T-cell (primary cell): Measurements from ENCODE around the gene BZW2. TPM values are rescaled to one million over a fixed set of nuclear protein-coding genes. Genes with fewer than 3 reads are reported as not detected.
A peak's percentile ranks its signal among the peaks of the same experiment; 100 is the strongest.

ENCODE experiments used
- ATAC-seq, 4 experiments: fragments of 200-7000 bp in 3 of 4; fragments of 150-1000 bp in 1 of 4; cut with Tn5 transposase; replicated peaks in 1 of 4; 1 replicate in 3 of 4; 2 replicates in 1 of 4; pipeline ENCODE4 v1.10.0; 2021; ENCODE audit warnings: moderate library complexity in 3 of 4, mild to moderate bottlenecking in 2 of 4, moderate number of reproducible peaks in 1 of 4
- CTCF ChIA-PET, 2 donors: fragments of 300-600 bp; sonication (Branson Sonifier 250); formaldehyde crosslinking; loops; one replicate each; lab custom pipeline; 2022; ENCODE audit warnings: antibody characterized with exemption in 2 of 2; lab: Charles Lee
- POLR2A ChIA-PET, 2 donors: fragments of 300-600 bp; sonication (Branson Sonifier 250); formaldehyde crosslinking; loops; one replicate each; lab custom pipeline; 2022; ENCODE audit warnings: antibody characterized with exemption in 2 of 2; lab: Charles Lee
- DNase-seq, 35 experiments: peaks; one replicate each; pipeline versions ENCODE4 v3.0.0 to v3.0.0-alpha.2; 2013 to 2023
- H3K27ac ChIP-seq: one replicate; pipeline ENCODE4 v1.5.1; 2013; ENCODE audit warnings: low read length
- H3K27me3 ChIP-seq, 2 experiments: replicated peaks in 1 of 2; 1 replicate in 1 of 2; 2 replicates in 1 of 2; pipeline versions ENCODE4 v1.6.1 to v1.7.0; 2013; ENCODE audit warnings: low read length in 1 of 2, mixed read lengths in 1 of 2; ENCODE audit not compliant: control insufficient read depth in 2 of 2, insufficient read depth in 2 of 2; ENCODE audit errors: extremely low read depth in 1 of 2
- H3K36me3 ChIP-seq, 2 donors: 1 replicate in 1 of 2; 2 replicates in 1 of 2; pipeline versions ENCODE4 v1.6.1 to v1.7.0; 2013; ENCODE audit warnings: low read length in 1 of 2; ENCODE audit not compliant: control insufficient read depth in 2 of 2, insufficient read depth in 1 of 2; ENCODE audit errors: extremely low read depth in 1 of 2
- H3K4me1 ChIP-seq, 2 experiments: 1 replicate in 1 of 2; 2 replicates in 1 of 2; pipeline versions ENCODE4 v1.6.1 to v1.7.0; 2013; ENCODE audit warnings: low read length in 2 of 2, mixed read lengths in 1 of 2; ENCODE audit not compliant: insufficient read depth in 2 of 2, control insufficient read depth in 1 of 2; ENCODE audit errors: extremely low read depth in 1 of 2
- H3K4me3 ChIP-seq, 2 donors: 1 replicate in 1 of 2; 2 replicates in 1 of 2; pipeline versions ENCODE4 v1.5.1 to v1.7.0; 2013; ENCODE audit warnings: mild to moderate bottlenecking in 2 of 2, low read length in 1 of 2, moderate library complexity in 1 of 2; ENCODE audit not compliant: control insufficient read depth in 1 of 2; ENCODE audit errors: extremely low read depth in 1 of 2
- H3K9me3 ChIP-seq: 2 replicates; pipeline ENCODE4 v1.7.0; 2013
- H3K27ac Mint-ChIP-seq, 2 donors: one replicate each; pipeline ENCODE4 v1.8.0; 2020 to 2021; ENCODE audit warnings: mild to moderate bottlenecking in 2 of 2, mixed read lengths in 2 of 2
- H3K27me3 Mint-ChIP-seq, 2 donors: one replicate each; pipeline ENCODE4 v1.8.0; 2021 to 2022; ENCODE audit warnings: mixed read lengths in 2 of 2
- H3K36me3 Mint-ChIP-seq: one replicate; pipeline ENCODE4 v1.8.0; 2021; ENCODE audit warnings: mixed read lengths
- H3K4me1 Mint-ChIP-seq, 3 donors: one replicate each; pipeline ENCODE4 v1.8.0; 2020 to 2022; ENCODE audit warnings: mixed read lengths in 3 of 3, mild to moderate bottlenecking in 1 of 3
- H3K4me3 Mint-ChIP-seq, 3 donors: one replicate each; pipeline ENCODE4 v1.8.0; 2020 to 2022; ENCODE audit warnings: mild to moderate bottlenecking in 3 of 3, mixed read lengths in 3 of 3, moderate library complexity in 3 of 3
- H3K9me3 Mint-ChIP-seq, 3 donors: one replicate each; pipeline ENCODE4 v1.8.0; 2020 to 2022; ENCODE audit warnings: mixed read lengths in 3 of 3
- WGBS: methylation state at CpG from one replicate; pipeline ENCODE4 v1.1.5; 2013; ENCODE audit warnings: missing lambda C conversion rate; ENCODE audit not compliant: insufficient coverage; 5-methylcytosine and 5-hydroxymethylcytosine counted together
- total RNA-seq, 35 experiments: library from RNA in 6 of 35; stranded (reverse) in 6 of 35; fragments of 120-200 nt in 1 of 35; gene quantifications; one replicate each; pipeline versions ENCODE4 v1.2.1 to v1.2.4 and lab custom pipeline; 2013 to 2026

The BZW2 gene
- total RNA-seq, 5 donors from 2014 or later (not counting 1 experiment from before 2014, with no cell fraction given) = 22.1 to 35.1 (median 30.2) TPM

GRCh38 chr7:16727736-16728135 lies 81.8 kb downstream of the BZW2 start:
- Histone ChIP-seq H3K9me3 (no peaks in the 10 kb centered on the region), H3K36me3 (no peaks in the 10 kb centered on the region), H3K4me3 (no peak overlapping the region), H3K27ac (no peak overlapping the region), H3K27me3 (no peaks in the 10 kb centered on the region), H3K4me1 (no peaks in the 10 kb centered on the region)
- H3K27me3 Mint-ChIP-seq = no peaks in the 10 kb centered on the region
- ChIA-PET POLR2A (no interaction called here), CTCF (no interaction called here)
- no peak overlapping the region for H3K27ac Mint-ChIP-seq
- DNase-seq (no peak), ATAC-seq (no peak)
- no peaks in the 10 kb centered on the region for H3K9me3 Mint-ChIP-seq
- H3K4me3 Mint-ChIP-seq = no peak overlapping the region
- H3K4me1 Mint-ChIP-seq = no peaks in the 10 kb centered on the region
- H3K36me3 Mint-ChIP-seq = peaks cover 2% of the 10 kb centered on the region
- WGBS = 92% methylated on average over 2 of the region's 4 CpGs

GRCh38 chr7:16728811-16729210 lies 82.8 kb downstream of the BZW2 start:
- no peak for ATAC-seq
- H3K9me3 ChIP-seq = no peaks in the 10 kb centered on the region
- H3K27ac ChIP-seq = no peak overlapping the region
- no peaks in the 10 kb centered on the region for H3K27me3 ChIP-seq
- H3K4me1 ChIP-seq = no peaks in the 10 kb centered on the region
- H3K36me3 ChIP-seq = no peaks in the 10 kb centered on the region
- Mint-ChIP-seq H3K4me1 (no peaks in the 10 kb centered on the region), H3K27me3 (no peaks in the 10 kb centered on the region), H3K36me3 (no peaks in the 10 kb centered on the region), H3K4me3 (no peak overlapping the region), H3K9me3 (no peaks in the 10 kb centered on the region), H3K27ac (no peak overlapping the region)
- 96% methylated on average over 8 of the region's 10 CpGs for WGBS
- no peak overlapping the region for H3K4me3 ChIP-seq
- DNase-seq = no peak
- ChIA-PET POLR2A (no interaction called here), CTCF (no interaction called here)

- Mint-ChIP-seq H3K27ac (no peak overlapping the region), H3K4me1 (peaks cover 0 to 3% (median 0%) of the 10 kb centered on the region in 3 donors), H3K9me3 (no peaks in the 10 kb centered on the region), H3K4me3 (no peak overlapping the region), H3K36me3 (no peaks in the 10 kb centered on the region), H3K27me3 (no peaks in the 10 kb centered on the region)
- Histone ChIP-seq H3K27ac (no peak overlapping the region), H3K9me3 (no peaks in the 10 kb centered on the region), H3K4me3 (no peak overlapping the region), H3K27me3 (no peaks in the 10 kb centered on the region), H3K36me3 (no peaks in the 10 kb centered on the region), H3K4me1 (no peaks in the 10 kb centered on the region)
- no peak for ATAC-seq
- WGBS = no CpG with 5 or more reads among the region's 2 CpGs
- CTCF ChIA-PET = no interaction called here
- no peak for DNase-seq
- POLR2A ChIA-PET = interaction anchor here in 1 of 2 donors (0.6 kb wide), 1 partner anchor 760 kb away, joined by 3 read pairs; no protein-coding TSS in a partner anchor
Observed at GRCh38 chr7:16729541-16729940, 83.6 kb downstream of the BZW2 start.

- peaks cover 0 to 9% (median 2%) of the 10 kb centered on the region in 3 donors for H3K4me1 Mint-ChIP-seq
- POLR2A ChIA-PET = no interaction called here
Observed at GRCh38 chr7:16730937-16731336, 85.0 kb downstream of the BZW2 start.

GRCh38 chr7:16732828-16733227 lies 86.8 kb downstream of the BZW2 start:
- no CpG with 5 or more reads among the region's 4 CpGs for WGBS
- ATAC-seq (no peak), DNase-seq (no peak)
- no peak overlapping the region for H3K27ac ChIP-seq
- no peaks in the 10 kb centered on the region for H3K36me3 ChIP-seq
- H3K27me3 ChIP-seq = no peaks in the 10 kb centered on the region
- H3K4me3 ChIP-seq = no peak overlapping the region
- H3K27ac Mint-ChIP-seq = no peak overlapping the region
- ChIA-PET POLR2A (no interaction called here), CTCF (no interaction called here)
- H3K4me1 ChIP-seq = no peaks in the 10 kb centered on the region
- no peaks in the 10 kb centered on the region for H3K36me3 Mint-ChIP-seq
- H3K27me3 Mint-ChIP-seq = no peaks in the 10 kb centered on the region
- no peaks in the 10 kb centered on the region for H3K9me3 Mint-ChIP-seq
- peaks cover 0 to 9% (median 2%) of the 10 kb centered on the region in 3 donors for H3K4me1 Mint-ChIP-seq
- H3K9me3 ChIP-seq = no peaks in the 10 kb centered on the region
- H3K4me3 Mint-ChIP-seq = no peak overlapping the region

More at GRCh38 chr7:16730937-16731336, 85.0 kb downstream of the BZW2 start:
- 83% methylated on average over 1 of the region's 3 CpGs for WGBS
- Histone ChIP-seq H3K4me1 (no peaks in the 10 kb centered on the region), H3K4me3 (no peak overlapping the region), H3K9me3 (no peaks in the 10 kb centered on the region), H3K27ac (no peak overlapping the region), H3K36me3 (no peaks in the 10 kb centered on the region), H3K27me3 (no peaks in the 10 kb centered on the region)
- Mint-ChIP-seq H3K9me3 (no peaks in the 10 kb centered on the region), H3K27ac (no peak overlapping the region), H3K4me3 (no peak overlapping the region), H3K27me3 (no peaks in the 10 kb centered on the region), H3K36me3 (no peaks in the 10 kb centered on the region)
- ATAC-seq (no peak), DNase-seq (no peak)
- CTCF ChIA-PET = no interaction called here

- H3K36me3 Mint-ChIP-seq = no peaks in the 10 kb centered on the region
- no peaks in the 10 kb centered on the region for H3K27me3 Mint-ChIP-seq
- no peak overlapping the region for H3K27ac ChIP-seq
- H3K9me3 ChIP-seq = no peaks in the 10 kb centered on the region
- ChIA-PET POLR2A (no interaction called here), CTCF (no interaction called here)
- H3K36me3 ChIP-seq = no peaks in the 10 kb centered on the region
- DNase-seq = no peak
- no peaks in the 10 kb centered on the region for H3K9me3 Mint-ChIP-seq
- H3K4me3 Mint-ChIP-seq = peak overlapping the region in 1 of 3 donors; percentile 56
- no peaks in the 10 kb centered on the region for H3K4me1 ChIP-seq
- WGBS = 92% methylated on average over 2 of the region's 7 CpGs
- no peak overlapping the region for H3K27ac Mint-ChIP-seq
- no peak overlapping the region for H3K4me3 ChIP-seq
- H3K27me3 ChIP-seq = no peaks in the 10 kb centered on the region
- no peak for ATAC-seq
- peaks cover 0 to 9% (median 2%) of the 10 kb centered on the region in 3 donors for H3K4me1 Mint-ChIP-seq
Observed at GRCh38 chr7:16734148-16734726, 88.3 kb downstream of the BZW2 start.
